ENCODE measurements around the gene TMED5. TPM values are rescaled to one million over a fixed set of nuclear protein-coding genes. Genes with fewer than 3 reads are reported as not detected.
"Not testable (repeated sequence)": the region's sequence is repeated elsewhere in the genome, so short reads cannot be mapped to it uniquely, and the experiment has no call there.

TMED5 gene
- 10 to 100 TPM; 38.4 to 67.5 TPM for total RNA-seq
- long read RNA-seq, donor 1, full-length matches to known transcripts = 9 of 11 reads
- long read RNA-seq, donor 1, partial matches to known transcripts = 0 of 11 reads
- long read RNA-seq, donor 1, other reads (novel, unspliced or antisense) = 2 of 11 reads
- long read RNA-seq, donor 2, full-length matches to known transcripts = 57 of 70 reads
- long read RNA-seq, donor 2, partial matches to known transcripts = 7 of 70 reads
- long read RNA-seq, donor 2, other reads (novel, unspliced or antisense) = 6 of 70 reads

GRCh38 chr1:93179886-93180722 lies at the start of gene TMED5:
TSS of gene TMED5 (minus strand) at chr1:93180413. CDS start at chr1:93180242, 171 bp downstream.
- intact Hi-C loops (cut with DNase I) = no loop called here
- peak; percentile 99 for DNase-seq (ENCODE audit: low spot score)

- DNase-seq (ENCODE audit: low spot score) = no peak
- intact Hi-C loops (cut with DNase I) = no loop called here
These were observed 42.9 kb upstream of the TMED5 start for GRCh38 chr1:93223023-93223675.

GRCh38 chr1:93221913-93222312 lies 41.7 kb upstream of the TMED5 start:
- no peak for DNase-seq (ENCODE audit: low spot score)
- intact Hi-C loops (cut with DNase I) = no loop called here

- DNase-seq (ENCODE audit: low spot score); intact Hi-C loops (cut with DNase I): not testable (repeated sequence)
These were observed 40.5 kb upstream of the TMED5 start for GRCh38 chr1:93220716-93221115.

- no peak for DNase-seq (ENCODE audit: low spot score)
- intact Hi-C loops (cut with DNase I) = no loop called here
These were observed 39.2 kb upstream of the TMED5 start for GRCh38 chr1:93219443-93219842.

GRCh38 chr1:93215322-93215721 lies 35.1 kb upstream of the TMED5 start:
- intact Hi-C loops (cut with DNase I) = no loop called here
- DNase-seq (ENCODE audit: low spot score) = no peak

GRCh38 chr1:93207211-93207610 lies 27.0 kb upstream of the TMED5 start:
- no peak for DNase-seq (ENCODE audit: low spot score)
- intact Hi-C loops (cut with DNase I) = no loop called here

GRCh38 chr1:93206567-93206954 lies 26.3 kb upstream of the TMED5 start:
- no peak for DNase-seq (ENCODE audit: low spot score)
- intact Hi-C loops (cut with DNase I) = no loop called here

GRCh38 chr1:93205892-93206566 lies 25.8 kb upstream of the TMED5 start:
- DNase-seq (ENCODE audit: low spot score) = no peak
- intact Hi-C loops (cut with DNase I) = no loop called here

- DNase-seq (ENCODE audit: low spot score) = no peak
- intact Hi-C loops (cut with DNase I) = no loop called here
These were observed 20.5 kb upstream of the TMED5 start for GRCh38 chr1:93200714-93201113.

GRCh38 chr1:93200086-93200620 lies 19.9 kb upstream of the TMED5 start:
- DNase-seq (ENCODE audit: low spot score) = no peak
- intact Hi-C loops (cut with DNase I) = no loop called here

- intact Hi-C loops (cut with DNase I) = no loop called here
These were observed 18.9 kb upstream of the TMED5 start for GRCh38 chr1:93199150-93199549.

GRCh38 chr1:93196591-93196990 lies 16.4 kb upstream of the TMED5 start:
- no peak for DNase-seq (ENCODE audit: low spot score)
- intact Hi-C loops (cut with DNase I) = no loop called here

More at GRCh38 chr1:93199150-93199549, 18.9 kb upstream of the TMED5 start:
- no peak for DNase-seq (ENCODE audit: low spot score)

GRCh38 chr1:93194231-93194990 lies 14.2 kb upstream of the TMED5 start:
- DNase-seq (ENCODE audit: low spot score) = no peak
- intact Hi-C loops (cut with DNase I) = no loop called here

- DNase-seq (ENCODE audit: low spot score) = no peak
- intact Hi-C loops (cut with DNase I) = no loop called here
These were observed 10.2 kb upstream of the TMED5 start for GRCh38 chr1:93190432-93190831.

GRCh38 chr1:93186667-93187066 lies 6.5 kb upstream of the TMED5 start:
- DNase-seq (ENCODE audit: low spot score) = no peak
- intact Hi-C loops (cut with DNase I) = no loop called here

- no peak for DNase-seq (ENCODE audit: low spot score)
- intact Hi-C loops (cut with DNase I) = no loop called here
These were observed 755 bp upstream of the TMED5 start, which contains the start of gene CCDC18 for GRCh38 chr1:93180723-93181613. TSS of gene CCDC18 (plus strand) at chr1:93180724. CDS start at chr1:93183362, 2,638 bp downstream.

GRCh38 chr1:93178418-93178817 lies 1.8 kb downstream of the TMED5 start:
- DNase-seq (ENCODE audit: low spot score) = no peak
- intact Hi-C loops (cut with DNase I) = no loop called here

Measured in posterior vena cava (tissue), 2 donors.